Activated CD4-positive, CD25-positive, alpha-beta regulatory T cell (primary cell): Measurements from ENCODE around the gene RPP25L.

ENCODE experiments used
- DNase-seq, 4 experiments: peaks; one replicate each; lab custom pipeline; 2025; lab: John Stamatoyannopoulos, UW

Gene RPP25L

GRCh38 chr9:34568774-34569173, 43.1 kb downstream of the RPP25L start:
- DNase-seq, result no peak

GRCh38 chr9:34568133-34568532, 43.8 kb downstream of the RPP25L start:
- DNase-seq, result no peak

- DNase-seq, result no peak
These were observed 44.9 kb downstream of the RPP25L start for GRCh38 chr9:34566972-34567371.

GRCh38 chr9:34566322-34566721, 45.6 kb downstream of the RPP25L start:
- DNase-seq, result no peak

- no peak for DNase-seq
These were observed 46.0 kb downstream of the RPP25L start for GRCh38 chr9:34565856-34566255.

- no peak for DNase-seq
These were observed 47.3 kb downstream of the RPP25L start for GRCh38 chr9:34564617-34565016.

- DNase-seq, result no peak
These were observed 48.6 kb downstream of the RPP25L start for GRCh38 chr9:34563262-34563661.

- peak in 1 of 4 experiments; percentile 4 for DNase-seq
These were observed 49.7 kb downstream of the RPP25L start for GRCh38 chr9:34562135-34562745.

GRCh38 chr9:34560599-34561214, 51.2 kb downstream of the RPP25L start:
- no peak for DNase-seq
